K562 (cell line): Measurements from ENCODE around the gene PCYT1A. TPM values are rescaled to one million over a fixed set of nuclear protein-coding genes. Genes with fewer than 3 reads are reported as not detected.
A peak's percentile ranks its signal among the peaks of the same experiment; 100 is the strongest.

Experiments
- CBFB ChIP-seq: sonication (generic); formaldehyde crosslinking; IDR thresholded peaks from 2 replicates; pipeline ENCODE4 v1.4.0; 2020; ENCODE audit warnings: mild to moderate bottlenecking, missing genetic modification reagents
- CREB5 ChIP-seq: fragments of 250-450 bp; sonication (Bioruptor Pico); IDR thresholded peaks from 2 replicates; pipeline ENCODE4 v1.5.0; 2020; ENCODE audit warnings: mild to moderate bottlenecking
- CUX1 ChIP-seq: fragments of 200-800 bp; sonication (Bioruptor generic); IDR thresholded peaks from 2 replicates; pipeline ENCODE4 v1.6.1; 2016; ENCODE audit warnings: missing genetic modification characterization, missing compliant biosample characterization
- DLX4 ChIP-seq: fragments of 250-450 bp; sonication (Bioruptor Pico); IDR thresholded peaks from 2 replicates; pipeline ENCODE4 v1.6.1; 2021; ENCODE audit warnings: mild to moderate bottlenecking
- FOXA1 ChIP-seq: fragments of 450-650 bp; IDR thresholded peaks from 2 replicates; pipeline ENCODE4 v1.6.1; 2016; ENCODE audit warnings: mild to moderate bottlenecking, borderline replicate concordance
- HNRNPK ChIP-seq: fragments of 200-400 bp; formaldehyde crosslinking; IDR thresholded peaks from one replicate; pipeline ENCODE4 v1.6.1; 2018; ENCODE audit warnings: mild to moderate bottlenecking, low read depth, low read length; ENCODE audit not compliant: poor library complexity, severe bottlenecking
- KDM5B ChIP-seq: fragments of 200-600 bp; sonication (generic); IDR thresholded peaks from 2 replicates; pipeline ENCODE4 v1.6.1; 2012; ENCODE audit warnings: low read depth, mild to moderate bottlenecking, moderate library complexity, low read length, control low read depth, inconsistent platforms; ENCODE audit not compliant: insufficient replicate concordance
- LARP7 ChIP-seq: fragments of 450-650 bp; IDR thresholded peaks from 2 replicates; pipeline ENCODE4 v1.6.1; 2016
- NFATC3 ChIP-seq: fragments of 450-650 bp; IDR thresholded peaks from 2 replicates; pipeline ENCODE4 v1.6.1; 2017; ENCODE audit warnings: mild to moderate bottlenecking
- RREB1 ChIP-seq: fragments of 250-450 bp; sonication (Bioruptor Pico); IDR thresholded peaks from 2 replicates; pipeline ENCODE4 v1.4.0; 2020
- SAFB2 ChIP-seq: fragments of 200-400 bp; formaldehyde crosslinking; IDR thresholded peaks from 2 replicates; pipeline ENCODE4 v1.6.1; 2018; ENCODE audit warnings: borderline replicate concordance, low read length, low read depth, moderate library complexity; ENCODE audit not compliant: severe bottlenecking
- ZBTB1 ChIP-seq: sonication (generic); formaldehyde crosslinking; IDR thresholded peaks from 2 replicates; pipeline ENCODE4 v1.8.1; 2023; ENCODE audit warnings: missing genetic modification reagents, low read depth, mild to moderate bottlenecking, borderline replicate concordance
- ZNF124 ChIP-seq: sonication (generic); formaldehyde crosslinking; IDR thresholded peaks from 2 replicates; pipeline ENCODE4 v1.8.1; 2022; ENCODE audit warnings: missing genetic modification reagents
- ZNF354B ChIP-seq: fragments of 250-450 bp; sonication (Bioruptor Pico); IDR thresholded peaks from 2 replicates; pipeline ENCODE4 v1.4.0; 2020
- polyA plus RNA-seq, 8 experiments: library from polyadenylated mRNA; depleted of rRNA in 4 of 8; stranded (reverse) in 5 of 8; unstranded in 3 of 8; fragments of >200 nt; fragmentation: Nextera tagmentation in 2 of 8; fragmentation: Illumina TruSeq in 1 of 8; extraction: Ambion mirVana in 2 of 8; extraction: Trizol in 1 of 8; gene quantifications; 2 replicates each; pipeline versions ENCODE4 v1.2.1 to v1.2.3, GENCODE V29; 2011 to 2014; ENCODE audit warnings: inconsistent platforms in 1 of 8, missing spikeins in 1 of 8
- total RNA-seq, 7 experiments: library from RNA; depleted of rRNA in 6 of 7; stranded (reverse); fragments of >200 nt in 6 of 7; fragmentation: Illumina TruSeq in 2 of 7; extraction: Trizol in 2 of 7; gene quantifications; 2 replicates each; pipeline versions ENCODE4 v1.2.1 to v1.2.3, GENCODE V29; 2011 to 2021; ENCODE audit warnings: low replicate concordance in 1 of 7

The PCYT1A gene
- total and polyA plus RNA-seq, 9 of the 15 experiments (the other 6 are each of a cell fraction or from before 2014, with no cell fraction given): 13.4 to 62.8 (median 49.4) TPM

GRCh38 chr3:196317687-196318467 lies 30.4 kb upstream of the PCYT1A start, which contains the start of gene DYNLT2B (continued):
- no peak for TF ChIP-seq CUX1 (CRISPR knock-in tag)
- no peak for TF ChIP-seq HNRNPK
- no peak for TF ChIP-seq LARP7
- no peak for TF ChIP-seq FOXA1
- no peak for TF ChIP-seq NFATC3
- no peak for TF ChIP-seq RREB1 (CRISPR knock-in tag)
- TF ChIP-seq KDM5B: peak; percentile 52
- TF ChIP-seq SAFB2: no peak
- TF ChIP-seq ZNF124 (CRISPR knock-in tag): no peak
- TF ChIP-seq DLX4 (CRISPR knock-in tag): no peak
- TF ChIP-seq CREB5 (CRISPR knock-in tag): no peak
- TF ChIP-seq ZNF354B (CRISPR knock-in tag): no peak
- TF ChIP-seq CBFB (CRISPR knock-in tag): no peak
- peak; percentile 63 for TF ChIP-seq ZBTB1 (CRISPR knock-in tag)
